HUDEP-2 (cell line): Measurements from ENCODE around the gene CHAMP1.
"Not testable (repeated sequence)": the region's sequence is repeated elsewhere in the genome, so short reads cannot be mapped to it uniquely, and the experiment has no call there.

Experiments
- DNase-seq, 76 experiments: peaks; one replicate each; lab custom pipeline; 2025; ENCODE audit not compliant: unreplicated experiment in 76 of 76; lab: John Stamatoyannopoulos, UW

Gene CHAMP1

GRCh38 chr13:114333881-114334280 lies 19.6 kb downstream of the CHAMP1 start:
- not testable (repeated sequence) for DNase-seq

GRCh38 chr13:114334305-114335053 lies 20.2 kb downstream of the CHAMP1 start:
- DNase-seq, result no peak

GRCh38 chr13:114336457-114336856 lies 22.2 kb downstream of the CHAMP1 start:
- DNase-seq, result not testable (repeated sequence)

GRCh38 chr13:114338959-114339358 lies 24.7 kb downstream of the CHAMP1 start:
- DNase-seq, result no peak

GRCh38 chr13:114339857-114340534 lies 25.7 kb downstream of the CHAMP1 start:
- peak in 61 of 76 experiments; percentile 4 to 73 (median 43) for DNase-seq

GRCh38 chr13:114341003-114341777 lies 26.9 kb downstream of the CHAMP1 start:
- DNase-seq, result no peak

GRCh38 chr13:114347256-114347655 lies 33.0 kb downstream of the CHAMP1 start:
- DNase-seq, result not testable (repeated sequence)

GRCh38 chr13:114352763-114353162 lies 38.5 kb downstream of the CHAMP1 start:
- peak in 11 of 76 experiments; percentile 10 to 28 (median 18) for DNase-seq

GRCh38 chr13:114353382-114353781 lies 39.1 kb downstream of the CHAMP1 start:
- not testable (repeated sequence) for DNase-seq
